H1 (cell line): Measurements from ENCODE around the gene ENTPD6. TPM values are rescaled to one million over a fixed set of nuclear protein-coding genes. Genes with fewer than 3 reads are reported as not detected.

ENCODE experiments used
- CTCF ChIA-PET: fragments of 300-600 bp; sonication (Branson Sonifier 250); formaldehyde crosslinking; loops from one replicate; lab custom pipeline; 2021; ENCODE audit not compliant: partially characterized antibody; lab: Charles Lee
- POLR2A ChIA-PET: fragments of 300-600 bp; sonication (Branson Sonifier 250); formaldehyde crosslinking; loops from one replicate; lab custom pipeline; 2021; ENCODE audit warnings: inconsistent platforms; ENCODE audit not compliant: partially characterized antibody; lab: Charles Lee
- DNase-seq, 2 experiments: peaks; one replicate each; pipeline versions ENCODE4 v3.0.0 to v3.0.0-alpha.2; 2010 to 2022; ENCODE audit warnings: low spot score in 2 of 2, low read depth in 1 of 2, mixed read lengths in 1 of 2
- FAIRE-seq: peaks from 2 replicates; lab custom pipeline; 2011; peaks lifted over from hg19 to GRCh38; lab: Jason Lieb, UNC
- H2AFZ ChIP-seq: 2 replicates; pipeline ENCODE4 v1.8.1; 2012; ENCODE audit warnings: low read length, inconsistent platforms
- H2AK5ac ChIP-seq: 2 replicates; pipeline ENCODE4 v1.6.1; 2013; ENCODE audit warnings: low read depth, low read length
- H2BK120ac ChIP-seq: replicated peaks from 2 replicates; pipeline ENCODE3; 2013; ENCODE audit warnings: low read depth, low read length, inconsistent platforms
- H2BK12ac ChIP-seq: 2 replicates; pipeline ENCODE4 v1.6.1; 2013; ENCODE audit warnings: low read depth, low read length
- H2BK15ac ChIP-seq: 2 replicates; pipeline ENCODE4 v1.6.1; 2013; ENCODE audit warnings: low read length
- H2BK20ac ChIP-seq: 2 replicates; pipeline ENCODE4 v1.6.1; 2013; ENCODE audit warnings: low read length
- H2BK5ac ChIP-seq: 2 replicates; pipeline ENCODE4 v1.6.1; 2013; ENCODE audit warnings: low read depth, low read length
- H3K14ac ChIP-seq: 2 replicates; pipeline ENCODE4 v1.6.1; 2013; ENCODE audit warnings: inconsistent platforms; ENCODE audit not compliant: insufficient read length
- H3K18ac ChIP-seq: 2 replicates; pipeline ENCODE4 v1.6.1; 2013; ENCODE audit warnings: low read length; ENCODE audit errors: extremely low read depth
- H3K23ac ChIP-seq: 2 replicates; pipeline ENCODE4 v1.6.1; 2013; ENCODE audit warnings: inconsistent platforms; ENCODE audit not compliant: insufficient read length
- H3K23me2 ChIP-seq: 2 replicates; pipeline ENCODE4 v1.6.1; 2013; ENCODE audit warnings: low read depth, low read length
- H3K27ac ChIP-seq: 2 replicates; pipeline ENCODE4 v1.6.1; 2011; ENCODE audit warnings: low read depth, low read length, inconsistent platforms
- H3K27me3 ChIP-seq, 4 experiments: replicated peaks in 1 of 4; 1 replicate in 1 of 4; 2 replicates in 3 of 4; pipeline versions ENCODE4 v1.6.1 to v1.8.1; 2011 to 2013; ENCODE audit warnings: low read length in 3 of 4, mild to moderate bottlenecking in 3 of 4, inconsistent platforms in 2 of 4, mixed read lengths in 2 of 4, moderate library complexity in 1 of 4; ENCODE audit not compliant: control insufficient read depth in 3 of 4, insufficient read depth in 3 of 4; ENCODE audit errors: extremely low read depth in 1 of 4
- H3K36me3 ChIP-seq, 4 experiments: 2 replicates each; pipeline versions ENCODE4 v1.6.1 to v1.8.1; 2011 to 2013; ENCODE audit warnings: mild to moderate bottlenecking in 4 of 4, low read length in 3 of 4, moderate library complexity in 2 of 4, control low read depth in 1 of 4, inconsistent platforms in 1 of 4; ENCODE audit not compliant: insufficient read depth in 4 of 4, control insufficient read depth in 2 of 4
- H3K4ac ChIP-seq: replicated peaks from 2 replicates; pipeline ENCODE3; 2013; ENCODE audit warnings: low read length, low read depth, mixed read lengths, inconsistent platforms; ENCODE audit not compliant: insufficient read length
- H3K4me1 ChIP-seq, 4 experiments: replicated peaks in 1 of 4; 1 replicate in 1 of 4; 2 replicates in 3 of 4; pipeline versions ENCODE4 v1.6.1 to v1.8.1; 2011 to 2013; ENCODE audit warnings: low read length in 3 of 4, inconsistent platforms in 2 of 4, mixed read lengths in 1 of 4; ENCODE audit not compliant: insufficient read depth in 4 of 4, control insufficient read depth in 3 of 4
- H3K4me2 ChIP-seq, 2 experiments: 2 replicates each; pipeline versions ENCODE4 v1.6.1 to v1.8.1; 2011 to 2013; ENCODE audit warnings: low read depth in 2 of 2, low read length in 2 of 2, control low read depth in 1 of 2, inconsistent platforms in 1 of 2, mild to moderate bottlenecking in 1 of 2; ENCODE audit not compliant: insufficient read depth in 1 of 2
- H3K4me3 ChIP-seq, 4 experiments: fragments of 200-600, 300-600 bp in 1 of 4; sonication (generic), shearing (Covaris generic), sonication (Bioruptor Twin) in 1 of 4; 2 replicates each; pipeline versions ENCODE4 v1.5.1 to v1.8.1; 2011 to 2016; ENCODE audit warnings: low read length in 4 of 4, low read depth in 3 of 4, control low read depth in 2 of 4, inconsistent platforms in 2 of 4, mild to moderate bottlenecking in 2 of 4, mixed read lengths in 1 of 4, moderate library complexity in 1 of 4; ENCODE audit not compliant: insufficient read depth in 2 of 4; ENCODE audit errors: extremely low read depth in 1 of 4
- H3K56ac ChIP-seq: replicated peaks from 2 replicates; pipeline ENCODE3; 2013; ENCODE audit warnings: low read depth, mild to moderate bottlenecking, mixed read lengths, low read length, inconsistent platforms; ENCODE audit not compliant: insufficient read length
- H3K79me1 ChIP-seq: 2 replicates; pipeline ENCODE4 v1.6.1; 2013; ENCODE audit warnings: low read depth, low read length, control low read depth
- H3K79me2 ChIP-seq, 2 experiments: 2 replicates each; pipeline versions ENCODE4 v1.6.1 to v1.8.1; 2012 to 2013; ENCODE audit warnings: low read length in 2 of 2, mild to moderate bottlenecking in 2 of 2, inconsistent platforms in 1 of 2; ENCODE audit not compliant: insufficient read depth in 2 of 2, control insufficient read depth in 1 of 2
- H3K9ac ChIP-seq, 4 experiments: replicated peaks in 1 of 4; 1 replicate in 1 of 4; 2 replicates in 3 of 4; pipeline versions ENCODE4 v1.6.1 to v1.8.1; 2011 to 2013; ENCODE audit warnings: low read depth in 3 of 4, low read length in 3 of 4, control low read depth in 2 of 4, mild to moderate bottlenecking in 2 of 4, moderate library complexity in 2 of 4, inconsistent platforms in 1 of 4; ENCODE audit errors: extremely low read depth in 1 of 4
- H3K9me3 ChIP-seq, 2 experiments: 2 replicates each; pipeline versions ENCODE4 v1.6.1 to v1.8.1; 2012 to 2013; ENCODE audit warnings: mild to moderate bottlenecking in 2 of 2, moderate library complexity in 2 of 2, control low read depth in 1 of 2, inconsistent platforms in 1 of 2, low read depth in 1 of 2, low read length in 1 of 2, mixed read lengths in 1 of 2; ENCODE audit not compliant: insufficient read depth in 2 of 2
- H4K20me1 ChIP-seq, 2 experiments: replicated peaks in 1 of 2; 2 replicates each; pipeline versions ENCODE3 to v1.8.1; 2011 to 2013; ENCODE audit warnings: inconsistent platforms in 2 of 2, low read length in 2 of 2, mild to moderate bottlenecking in 1 of 2; ENCODE audit not compliant: insufficient read depth in 2 of 2, control insufficient read depth in 1 of 2
- H4K5ac ChIP-seq: 2 replicates; pipeline ENCODE4 v1.6.1; 2013; ENCODE audit warnings: low read length, low read depth, mixed read lengths, inconsistent platforms; ENCODE audit not compliant: insufficient read length
- H4K8ac ChIP-seq: 2 replicates; pipeline ENCODE4 v1.8.0; 2013; ENCODE audit warnings: mild to moderate bottlenecking, moderate library complexity, low read length, inconsistent platforms; ENCODE audit not compliant: insufficient read depth; ENCODE audit errors: extremely low read depth
- H4K91ac ChIP-seq: replicated peaks from 2 replicates; pipeline ENCODE3; 2013; ENCODE audit warnings: low read length, mixed read lengths, inconsistent platforms; ENCODE audit not compliant: insufficient read length
- GABPA ChIP-seq: IDR thresholded peaks from 2 replicates; pipeline ENCODE4 v1.6.1; 2011; ENCODE audit warnings: mild to moderate bottlenecking, low read length, moderate library complexity, borderline replicate concordance; ENCODE audit not compliant: insufficient read depth
- KDM5A ChIP-seq: fragments of 200-600 bp; IDR thresholded peaks from 2 replicates; pipeline ENCODE4 v1.7.1; 2012; ENCODE audit warnings: mild to moderate bottlenecking, low read length, inconsistent platforms, mixed read lengths
- MAX ChIP-seq: IDR thresholded peaks from 2 replicates; pipeline ENCODE4 v1.6.1; 2012; ENCODE audit warnings: inconsistent platforms
- RNF2 ChIP-seq: fragments of 200-900, 300-1000 bp; sonication (generic); IDR thresholded peaks from 2 replicates; pipeline ENCODE4 v1.7.1; 2016; ENCODE audit warnings: borderline replicate concordance, low read depth, mild to moderate bottlenecking, antibody characterized with exemption, low read length; ENCODE audit not compliant: poor library complexity, severe bottlenecking; ENCODE audit errors: missing control alignments
- SAP30 ChIP-seq: fragments of 300-600 bp; sonication (generic); IDR thresholded peaks from 2 replicates; pipeline ENCODE4 v1.7.1; 2012; ENCODE audit warnings: low read length, moderate library complexity, mild to moderate bottlenecking, inconsistent platforms; ENCODE audit not compliant: insufficient read depth, insufficient replicate concordance
- SP2 ChIP-seq: IDR thresholded peaks from 2 replicates; pipeline ENCODE4 v1.6.1; 2012; ENCODE audit warnings: mild to moderate bottlenecking, low read length, inconsistent platforms
- SRF ChIP-seq: IDR thresholded peaks from 2 replicates; pipeline ENCODE4 v1.6.1; 2011; ENCODE audit warnings: mild to moderate bottlenecking, low read depth, low read length, moderate library complexity
- TAF1 ChIP-seq: IDR thresholded peaks from 2 replicates; pipeline ENCODE4 v1.6.1; 2011; ENCODE audit warnings: mild to moderate bottlenecking, low read depth, low read length
- TCF12 ChIP-seq: IDR thresholded peaks from 2 replicates; pipeline ENCODE4 v1.6.1; 2011; ENCODE audit warnings: low read depth, mild to moderate bottlenecking, low read length
- YY1 ChIP-seq: IDR thresholded peaks from 2 replicates; pipeline ENCODE4 v1.6.1; 2011; ENCODE audit warnings: low read depth, mild to moderate bottlenecking, low read length
- WGBS, 2 experiments: shearing (Covaris generic) in 1 of 2; methylation state at CpG; one replicate each; pipeline versions ENCODE4 v1.1.6 to v1.1.7; 2013 to 2015; ENCODE audit warnings: low lambda C conversion rate in 2 of 2, mixed read lengths in 2 of 2, inconsistent platforms in 1 of 2, low coverage in 1 of 2, missing lambda C conversion rate in 1 of 2; ENCODE audit not compliant: insufficient replicate concordance in 2 of 2, insufficient coverage in 1 of 2, insufficient read length in 1 of 2; ENCODE audit errors: extremely low coverage in 1 of 2, missing lambda C conversion rate in 1 of 2; 5-methylcytosine and 5-hydroxymethylcytosine counted together
- polyA plus RNA-seq, 7 experiments: library from polyadenylated mRNA; depleted of rRNA in 3 of 7; stranded (reverse) in 5 of 7; unstranded in 2 of 7; fragments of >200 nt in 5 of 7; fragments of 200-250 nt in 2 of 7; gene quantifications; 1 replicate in 5 of 7; 2 replicates in 1 of 7; 4 replicates in 1 of 7; pipeline versions ENCODE4 v1.2.1 to v1.2.3, GENCODE V29; 2011 to 2013; ENCODE audit warnings: missing spikeins in 2 of 7, mixed read lengths in 2 of 7
- total RNA-seq: library from RNA; stranded (reverse); fragmentation: NEBNext Ultra II Directional; extraction: Animal tissue kit (Norgen Biotek cat#: 25700); gene quantifications from 2 replicates; pipeline ENCODE4 v1.2.1, GENCODE V29; 2021

Gene ENTPD6
- total and polyA plus RNA-seq, 2 of the 8 experiments (the other 6 are each of a cell fraction or from before 2014, with no cell fraction given) = 47.8 to 57.3 TPM

GRCh38 chr20:25225642-25226432, 30.3 kb downstream of the ENTPD6 start:
- Histone ChIP-seq H3K4ac (no peak overlapping the region), H3K4me1 (peaks cover 0 to 5% (median 2%) of the 10 kb centered on the region in 4 experiments; a peak in 2 of 7 replicates), H2AK5ac (no peak overlapping the region), H3K23me2 (no peaks in the 10 kb centered on the region), H3K18ac (no peak overlapping the region), H2AFZ (no peak overlapping the region), H3K4me3 (no peak overlapping the region), H3K79me2 (no peaks in the 10 kb centered on the region), H3K56ac (no peak overlapping the region), H3K4me2 (no peak overlapping the region), H3K27ac (no peak overlapping the region), H4K20me1 (peaks cover 0 to 3% of the 10 kb centered on the region in 2 experiments), H2BK5ac (0 out of 2 replicates have a peak overlapping the region, but pooled peaks have one; percentile 24), H3K36me3 (no peaks in the 10 kb centered on the region; a peak in 1 of 8 replicates), H3K14ac (no peak overlapping the region), H4K8ac (no peak overlapping the region), H2BK120ac (no peak overlapping the region), H3K79me1 (no peaks in the 10 kb centered on the region), H2BK12ac (no peak overlapping the region), H3K9me3 (no peaks in the 10 kb centered on the region), H3K27me3 (no peaks in the 10 kb centered on the region), H2BK15ac (no peak overlapping the region), H3K9ac (no peak overlapping the region), H3K23ac (no peak overlapping the region), H4K5ac (no peak overlapping the region), H4K91ac (no peak overlapping the region), H2BK20ac (no peak overlapping the region)
- DNase-seq = no peak
- whole genome bisulfite sequencing, 2 experiments = 92% methylated on average over 12 of the region's 16 CpGs; no CpG with 5 or more reads in 1 of the 2 experiments
- POLR2A ChIA-PET = interaction anchor here (1.1 kb wide), 1 partner anchor 30 kb away, joined by 4 read pairs; no protein-coding TSS in a partner anchor
- CTCF ChIA-PET = interaction anchor here (0.5 to 5.3 kb wide), 2 partner anchors 21 to 226 kb away, joined by 3 to 24 read pairs; partner anchors contain the start of gene PYGB
- no peak for FAIRE-seq
- TF ChIP-seq MAX (no peak), TAF1 (no peak), SP2 (no peak), TCF12 (no peak), YY1 (no peak), GABPA (no peak), SAP30 (no peak), KDM5A (no peak), RNF2 (no peak), SRF (no peak)
